ENCODE measurements around the gene MLLT3. TPM values are rescaled to one million over a fixed set of nuclear protein-coding genes. Genes with fewer than 3 reads are reported as not detected.

The MLLT3 gene
- total RNA-seq, 1 donor from 2014 or later: 8.8 TPM

GRCh38 chr9:20325008-20325407 is 297.3 kb downstream of the MLLT3 start:
- H3K4me3 ChIP-seq: no peak overlapping the region
- intact Hi-C loops (cut with DNase I): no loop called here
- no peak overlapping the region for H3K27ac ChIP-seq
- H3K36me3 ChIP-seq: no peaks in the 10 kb centered on the region
- no peak for DNase-seq (ENCODE audit: extremely low spot score in 2 of 2)
- no peaks in the 10 kb centered on the region for H3K27me3 ChIP-seq
- peaks cover 14% of the 10 kb centered on the region for H3K4me1 ChIP-seq
- H3K9me3 ChIP-seq: no peaks in the 10 kb centered on the region
- TF ChIP-seq, protein P1, sequence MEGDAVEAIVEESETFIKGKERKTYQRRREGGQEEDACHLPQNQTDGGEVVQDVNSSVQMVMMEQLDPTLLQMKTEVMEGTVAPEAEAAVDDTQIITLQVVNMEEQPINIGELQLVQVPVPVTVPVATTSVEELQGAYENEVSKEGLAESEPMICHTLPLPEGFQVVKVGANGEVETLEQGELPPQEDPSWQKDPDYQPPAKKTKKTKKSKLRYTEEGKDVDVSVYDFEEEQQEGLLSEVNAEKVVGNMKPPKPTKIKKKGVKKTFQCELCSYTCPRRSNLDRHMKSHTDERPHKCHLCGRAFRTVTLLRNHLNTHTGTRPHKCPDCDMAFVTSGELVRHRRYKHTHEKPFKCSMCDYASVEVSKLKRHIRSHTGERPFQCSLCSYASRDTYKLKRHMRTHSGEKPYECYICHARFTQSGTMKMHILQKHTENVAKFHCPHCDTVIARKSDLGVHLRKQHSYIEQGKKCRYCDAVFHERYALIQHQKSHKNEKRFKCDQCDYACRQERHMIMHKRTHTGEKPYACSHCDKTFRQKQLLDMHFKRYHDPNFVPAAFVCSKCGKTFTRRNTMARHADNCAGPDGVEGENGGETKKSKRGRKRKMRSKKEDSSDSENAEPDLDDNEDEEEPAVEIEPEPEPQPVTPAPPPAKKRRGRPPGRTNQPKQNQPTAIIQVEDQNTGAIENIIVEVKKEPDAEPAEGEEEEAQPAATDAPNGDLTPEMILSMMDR (IDR thresholded peaks at IDR 0.05): no peak
- no peak for TF ChIP-seq POLR2A (IDR thresholded peaks at IDR 0.05)
- TF ChIP-seq POLR2AphosphoS5 (IDR thresholded peaks at IDR 0.05; ENCODE audit: insufficient read depth in 1 of 2, low read depth in 1 of 2): no peak

- H3K4me3 ChIP-seq: no peak overlapping the region
- no peak for DNase-seq (ENCODE audit: extremely low spot score in 2 of 2)
Observed at GRCh38 chr9:20322212-20322611, 300.1 kb downstream of the MLLT3 start.

GRCh38 chr9:20321423-20322082 is 300.7 kb downstream of the MLLT3 start:
- no peak overlapping the region for H3K27ac ChIP-seq
- no peak for DNase-seq (ENCODE audit: extremely low spot score in 2 of 2)
- no peaks in the 10 kb centered on the region for H3K9me3 ChIP-seq
- no peak overlapping the region for H3K4me3 ChIP-seq
- no peaks in the 10 kb centered on the region for H3K27me3 ChIP-seq
- peaks cover 21% of the 10 kb centered on the region for H3K4me1 ChIP-seq
- intact Hi-C loops (cut with DNase I): no loop called here
- H3K36me3 ChIP-seq: no peaks in the 10 kb centered on the region
- TF ChIP-seq POLR2AphosphoS5 (IDR thresholded peaks at IDR 0.05; ENCODE audit: insufficient read depth in 1 of 2, low read depth in 1 of 2): no peak
- TF ChIP-seq, protein P1 (IDR thresholded peaks at IDR 0.05): no peak
- no peak for TF ChIP-seq POLR2A (IDR thresholded peaks at IDR 0.05)

More at GRCh38 chr9:20322212-20322611, 300.1 kb downstream of the MLLT3 start:
- Histone ChIP-seq H3K27me3 (no peaks in the 10 kb centered on the region), H3K27ac (no peak overlapping the region), H3K4me1 (peaks cover 21% of the 10 kb centered on the region), H3K36me3 (no peaks in the 10 kb centered on the region), H3K9me3 (no peaks in the 10 kb centered on the region)
- intact Hi-C loops (cut with DNase I): no loop called here
- TF ChIP-seq, protein P1 (IDR thresholded peaks at IDR 0.05): no peak
- no peak for TF ChIP-seq POLR2A (IDR thresholded peaks at IDR 0.05)

DNA sequence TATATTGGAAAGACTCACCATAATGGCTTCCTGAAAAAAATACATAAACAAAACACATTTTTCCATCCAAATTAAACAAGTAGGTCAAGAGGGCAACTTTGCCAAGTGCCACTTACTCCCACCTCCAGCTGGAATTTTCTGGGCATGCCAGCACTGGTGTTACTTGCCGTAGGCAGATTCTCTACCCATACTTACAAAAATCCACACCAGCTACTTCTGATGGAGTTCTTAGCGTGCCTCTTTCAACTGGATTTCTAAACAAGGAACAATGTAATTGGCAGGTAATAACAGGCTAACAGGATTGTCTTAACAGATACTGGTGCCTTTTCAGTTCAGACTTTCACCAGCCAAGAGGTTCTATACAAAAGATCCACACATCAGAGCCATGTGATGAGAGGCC is 301.4 kb downstream of the MLLT3 start:
- H3K27ac ChIP-seq: no peak overlapping the region

More for the DNA sequence above, 301.4 kb downstream of the MLLT3 start:
- Histone ChIP-seq H3K4me3 (no peak overlapping the region), H3K4me1 (peaks cover 21% of the 10 kb centered on the region), H3K36me3 (no peaks in the 10 kb centered on the region), H3K9me3 (no peaks in the 10 kb centered on the region), H3K27me3 (no peaks in the 10 kb centered on the region)
- intact Hi-C loops (cut with DNase I): no loop called here
- TF ChIP-seq POLR2A (IDR thresholded peaks at IDR 0.05) (no peak), POLR2AphosphoS5 (IDR thresholded peaks at IDR 0.05; ENCODE audit: insufficient read depth in 1 of 2, low read depth in 1 of 2) (no peak)
- TF ChIP-seq, protein P1 (IDR thresholded peaks at IDR 0.05): no peak
- no peak for DNase-seq (ENCODE audit: extremely low spot score in 2 of 2)

All from vagina (tissue), 2 donors.